ENCODE data around the gene COL8A1.
"Not testable (repeated sequence)": the region's sequence is repeated elsewhere in the genome, so short reads cannot be mapped to it uniquely, and the experiment has no call there.

Gene COL8A1

DNA sequence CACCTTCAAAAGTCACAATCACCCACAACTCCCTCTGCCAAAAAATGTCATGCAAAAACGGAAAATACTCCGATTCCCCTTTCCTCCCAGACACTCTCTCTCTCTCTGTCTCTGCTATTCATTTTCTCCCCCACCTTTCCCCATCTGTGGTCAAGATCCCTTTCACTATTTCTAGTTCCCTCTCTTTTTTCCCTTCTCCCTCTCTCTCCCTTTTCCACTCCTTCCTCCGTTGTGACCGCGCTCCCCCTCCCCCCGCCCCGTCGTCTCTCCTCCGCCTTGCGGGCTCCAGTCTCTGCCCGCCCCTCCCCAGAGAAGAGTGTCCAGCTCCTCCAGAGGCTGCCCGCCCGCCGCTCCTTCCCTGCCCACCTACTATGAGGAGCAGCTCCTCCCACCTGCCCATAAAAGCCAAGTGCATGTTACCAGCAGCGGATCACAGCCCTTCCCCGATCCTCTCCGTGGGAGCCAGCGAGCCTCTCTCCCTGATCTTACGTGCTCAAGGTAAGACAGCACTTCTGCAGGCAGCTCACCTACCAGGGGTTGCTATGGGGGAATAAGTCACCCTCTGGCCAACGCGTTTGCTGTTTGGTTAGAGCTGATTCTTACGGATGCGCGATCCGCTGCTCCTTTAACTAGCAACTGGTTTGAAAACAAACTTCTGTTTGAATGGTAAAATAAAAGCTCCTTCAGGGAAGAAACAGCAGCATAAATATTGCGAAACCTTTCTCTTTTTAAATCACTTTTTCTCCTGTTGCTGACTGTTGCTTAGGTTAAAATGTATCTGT is at the start of gene COL8A1:
Gene COL8A1 (plus strand): TSS at position 428 of the 782 bp plus-strand sequence. CDS start 152,089 bp downstream, outside the sequence.
- no peak for DNase-seq

DNA sequence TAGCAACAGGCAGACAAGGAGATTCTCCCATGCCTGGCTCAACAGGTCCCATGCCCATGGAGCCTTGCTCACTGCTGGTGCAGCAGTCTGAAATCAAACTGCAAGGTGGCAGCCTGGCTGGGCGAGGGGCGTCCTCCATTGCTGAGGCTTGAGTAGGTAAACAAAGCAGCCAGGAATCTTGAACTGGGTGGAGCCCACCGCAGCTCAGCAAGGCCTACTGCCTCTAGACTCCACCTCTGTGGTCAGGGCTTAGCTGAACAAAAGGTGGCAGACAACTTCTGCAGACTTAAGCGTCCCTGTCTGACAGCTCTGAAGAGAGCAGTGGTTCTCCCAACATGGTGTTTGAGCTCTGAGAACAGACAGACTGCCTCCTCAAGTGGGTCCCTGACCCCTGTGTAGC is 49.2 kb upstream of the COL8A1 start:
- not testable (repeated sequence) for DNase-seq

DNA sequence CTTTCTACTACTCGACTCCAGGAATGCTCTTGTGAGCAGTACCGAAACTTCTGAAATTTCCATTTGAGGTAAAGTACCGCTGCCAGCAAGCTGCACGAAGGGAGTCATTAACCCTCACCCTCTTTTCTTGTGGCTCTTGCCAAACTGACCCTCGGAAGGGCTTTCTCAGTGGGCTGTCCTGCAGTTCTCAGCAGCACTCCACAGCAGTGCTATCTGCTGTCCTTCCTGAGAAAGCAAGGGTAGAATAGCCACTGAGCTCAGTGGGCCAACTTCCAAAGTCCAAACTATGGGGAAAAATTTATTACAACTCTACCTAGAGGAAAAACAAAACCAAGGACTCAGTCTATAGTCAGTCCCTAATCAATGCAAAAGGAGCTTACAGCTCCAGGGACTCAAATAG is 38.5 kb upstream of the COL8A1 start:
- no peak for DNase-seq

DNA sequence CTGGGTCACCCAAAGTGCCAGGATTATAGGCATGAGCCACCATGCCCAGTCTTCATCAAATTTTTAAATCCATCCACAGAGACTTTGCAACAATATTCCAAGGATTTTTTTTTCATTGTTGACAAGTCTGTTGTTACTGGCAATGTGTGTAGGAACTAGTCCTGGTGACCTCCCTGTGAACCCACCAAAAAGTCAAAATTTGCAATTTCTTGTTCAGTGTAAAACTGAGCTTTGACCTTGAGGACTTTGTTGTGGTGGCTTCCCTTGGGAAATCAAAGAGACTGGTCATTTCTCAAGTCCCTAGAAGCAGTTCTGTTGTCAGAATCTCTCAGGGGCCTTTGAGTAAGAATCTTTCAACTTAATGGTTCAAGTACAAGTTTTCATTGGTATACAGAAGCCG is 36.9 kb upstream of the COL8A1 start:
- no peak for DNase-seq

GRCh38 chr3:99602183-99602582 is 36.2 kb upstream of the COL8A1 start:
- DNase-seq: no peak

DNA sequence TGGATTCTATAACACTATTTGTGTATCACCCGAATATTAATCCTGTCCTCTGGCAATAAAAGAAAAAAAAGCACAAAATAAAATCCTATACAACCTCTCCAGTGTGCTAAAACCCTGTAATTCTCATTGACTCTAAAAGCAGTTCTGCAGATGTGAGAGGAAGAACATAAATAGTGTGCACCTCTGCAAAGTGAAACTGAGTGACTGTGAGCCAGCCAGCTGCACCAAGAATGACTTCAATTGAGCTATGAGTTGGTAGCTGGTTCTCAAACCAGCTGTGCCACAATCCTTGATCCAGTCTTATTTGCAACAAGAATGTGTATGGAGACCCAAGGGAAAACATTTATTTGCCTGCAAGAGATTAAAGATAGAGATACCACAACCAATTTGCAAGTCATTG is 31.2 kb upstream of the COL8A1 start:
- no peak for DNase-seq

- no peak for DNase-seq
These were observed 23.6 kb upstream of the COL8A1 start for GRCh38 chr3:99614768-99615167.

GRCh38 chr3:99620077-99620767 is 18.2 kb upstream of the COL8A1 start:
- no peak for DNase-seq

DNA sequence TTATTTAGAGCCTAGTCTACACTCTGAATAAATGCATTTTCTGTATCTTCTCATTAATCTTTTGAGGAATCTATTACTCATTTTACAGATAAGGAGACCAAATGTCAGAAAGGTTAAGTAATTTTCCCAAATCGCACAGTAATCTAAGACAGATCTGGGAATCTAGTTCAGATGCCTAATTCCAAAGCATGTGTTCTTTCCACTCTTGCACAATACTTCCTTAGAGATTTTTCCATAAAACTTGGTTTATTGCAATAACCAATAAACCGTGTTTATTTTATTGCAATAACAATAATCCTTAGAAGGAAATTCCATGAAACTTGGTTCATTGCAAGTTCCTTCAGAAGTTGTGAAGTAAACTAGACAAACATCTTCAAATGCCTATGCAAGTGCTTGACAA is 17.4 kb upstream of the COL8A1 start:
- DNase-seq: no peak

GRCh38 chr3:99624496-99625236 is 13.7 kb upstream of the COL8A1 start:
- no peak for DNase-seq

DNA sequence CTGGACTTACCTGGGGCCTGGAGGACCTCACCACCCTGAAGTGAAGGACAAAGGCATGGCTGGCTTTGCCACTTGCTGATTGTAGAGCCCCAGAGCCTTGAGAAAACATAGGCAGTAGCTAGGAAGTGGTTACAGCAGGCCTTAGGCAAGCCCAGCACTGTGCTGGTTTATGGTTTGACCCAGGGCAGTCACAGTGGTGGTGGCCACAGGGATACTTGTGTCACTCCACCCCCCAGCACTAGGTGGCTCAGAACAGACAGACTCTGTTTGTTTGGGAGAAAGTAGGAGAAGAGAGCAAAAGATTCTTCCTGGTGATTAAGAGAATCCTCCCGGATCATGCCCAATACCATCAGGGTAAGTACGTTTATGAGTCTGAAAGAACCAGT is 13.2 kb upstream of the COL8A1 start:
- DNase-seq: no peak

- no peak for DNase-seq
These were observed 12.6 kb upstream of the COL8A1 start for GRCh38 chr3:99625643-99626416.

- DNase-seq: no peak
These were observed 12.0 kb upstream of the COL8A1 start for GRCh38 chr3:99626417-99626788.

DNA sequence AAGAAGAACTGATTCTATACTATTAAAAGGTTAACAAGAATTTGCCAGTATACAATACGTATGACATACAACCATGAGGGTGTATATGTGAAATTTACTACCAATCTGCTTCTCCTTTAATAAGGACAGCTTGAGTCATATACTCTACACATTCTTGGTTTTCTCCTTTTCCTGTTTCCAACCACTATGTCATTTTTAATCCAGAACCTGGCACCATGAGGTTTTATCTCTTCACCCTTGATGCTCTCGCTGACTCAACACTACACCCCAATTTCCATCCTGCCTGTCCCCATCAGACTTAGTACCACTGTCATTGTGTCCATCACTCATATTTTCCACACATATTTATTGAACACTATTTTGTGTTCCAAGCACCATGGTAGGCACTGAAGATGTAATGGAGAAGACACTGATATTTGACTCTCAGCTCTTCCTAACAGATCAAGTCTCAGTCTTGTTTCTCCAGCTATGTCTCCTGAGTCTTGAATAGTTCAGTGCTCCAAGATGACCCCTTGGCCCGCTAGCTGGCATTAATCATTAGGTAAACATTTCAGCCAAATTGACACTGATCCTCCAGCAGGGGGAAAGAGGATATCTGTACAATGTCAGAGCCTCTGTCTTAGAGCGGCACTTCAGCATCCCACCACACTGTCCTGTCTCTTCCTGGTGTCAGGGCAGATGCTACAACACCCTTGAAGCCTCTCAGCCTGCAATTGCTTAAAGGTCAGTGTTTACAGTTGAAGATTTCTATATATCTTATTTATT is 11.2 kb upstream of the COL8A1 start:
- no peak for DNase-seq

- no peak for DNase-seq
These were observed 7.6 kb upstream of the COL8A1 start for GRCh38 chr3:99630815-99631214.

GRCh38 chr3:99633887-99634558 is 4.4 kb upstream of the COL8A1 start:
- no peak for DNase-seq

DNA sequence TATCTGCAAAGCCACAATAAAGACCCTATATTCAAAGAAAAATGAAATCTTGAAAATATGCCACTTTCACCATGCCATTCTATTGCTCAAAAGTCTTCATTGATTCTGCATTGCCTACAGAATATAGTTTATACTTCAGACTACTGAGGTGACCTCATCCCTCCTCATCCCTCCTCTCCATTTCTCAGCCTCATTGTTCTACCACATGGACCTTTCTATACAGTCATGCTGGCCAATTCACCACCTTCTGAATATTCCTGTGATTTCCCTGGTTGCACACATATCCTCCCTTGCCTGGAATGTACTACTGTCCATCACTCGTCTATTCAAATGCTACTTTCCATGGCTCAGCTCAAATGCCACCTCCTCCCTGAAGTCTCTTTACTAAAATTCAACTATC is 3.5 kb upstream of the COL8A1 start:
- no peak for DNase-seq

- DNase-seq: no peak
These were observed 3.0 kb upstream of the COL8A1 start for GRCh38 chr3:99635348-99635747.

DNA sequence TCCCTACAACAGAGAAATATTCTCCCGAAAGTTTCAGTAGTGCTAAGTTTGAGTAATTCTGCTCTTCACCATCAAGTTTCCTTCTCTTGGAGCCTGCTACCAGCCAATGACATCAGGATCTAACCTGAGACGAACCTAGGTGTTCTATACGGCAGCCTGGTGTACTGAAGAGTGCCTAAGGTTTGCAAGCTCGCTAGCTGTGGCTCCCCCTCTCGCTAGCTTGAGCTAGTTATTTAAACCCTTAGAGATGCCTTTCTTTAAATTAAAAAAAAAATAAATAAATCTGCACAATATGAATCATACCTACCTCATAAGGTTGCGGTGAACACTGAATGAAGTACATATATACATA is 1.4 kb upstream of the COL8A1 start:
- no peak for DNase-seq

GRCh38 chr3:99637368-99638111 is 854 bp upstream of the COL8A1 start:
- DNase-seq: no peak

DNA sequence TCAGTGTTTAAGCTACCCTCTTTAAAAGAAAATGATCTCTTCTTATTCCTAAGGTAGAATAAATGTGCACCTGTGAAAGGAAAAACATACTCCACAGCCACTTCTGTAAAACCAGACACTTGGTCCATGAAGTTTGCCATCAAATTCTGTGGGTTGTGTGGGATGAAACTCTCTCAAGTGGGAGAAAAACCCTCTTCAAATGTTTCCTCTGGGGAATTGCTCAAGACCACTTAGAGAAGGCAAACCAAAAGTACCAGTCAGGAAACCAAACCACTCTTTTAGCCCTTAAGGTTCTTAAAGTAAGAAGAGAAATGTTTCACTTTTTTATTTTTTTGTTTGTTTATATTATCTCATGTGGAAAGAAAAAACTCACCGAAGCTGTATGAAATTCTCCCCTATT is 1.2 kb downstream of the COL8A1 start:
- no peak for DNase-seq
